Endothelial cell of umbilical vein (primary cell): ENCODE data around the gene CCDC138.

Experiments
- EZH2 ChIP-seq: IDR thresholded peaks from 2 replicates; pipeline ENCODE4 v1.6.1; 2012; ENCODE audit warnings: borderline replicate concordance, low read depth, mild to moderate bottlenecking, moderate library complexity, low read length, inconsistent platforms; ENCODE audit not compliant: severe bottlenecking
- POLR2A ChIP-seq: IDR thresholded peaks from 2 replicates; pipeline ENCODE4 v1.6.1; 2012; ENCODE audit warnings: low read depth, mild to moderate bottlenecking, control low read depth, low read length
- POLR2AphosphoS5 ChIP-seq: IDR thresholded peaks from 2 replicates; pipeline ENCODE4 v1.6.1; 2012; ENCODE audit warnings: low read depth, mild to moderate bottlenecking, control low read depth, low read length, moderate library complexity; ENCODE audit not compliant: insufficient read depth
- TF ChIP-seq, protein P1 (sequence below), 2 donors: IDR thresholded peaks; 1 replicate in 1 of 2; 2 replicates in 1 of 2; pipeline ENCODE4 v1.5.1; 2011; ENCODE audit warnings: low read length in 2 of 2, mild to moderate bottlenecking in 2 of 2, moderate library complexity in 2 of 2, control low read depth in 1 of 2, inconsistent platforms in 1 of 2, low read depth in 1 of 2; ENCODE audit not compliant: insufficient read depth in 1 of 2; ENCODE audit errors: extremely low read depth in 1 of 2
- TF ChIP-seq, protein P2 (sequence below): IDR thresholded peaks from 2 replicates; pipeline ENCODE4 v1.6.1; 2011; ENCODE audit not compliant: insufficient read depth, insufficient read length

DNA sequence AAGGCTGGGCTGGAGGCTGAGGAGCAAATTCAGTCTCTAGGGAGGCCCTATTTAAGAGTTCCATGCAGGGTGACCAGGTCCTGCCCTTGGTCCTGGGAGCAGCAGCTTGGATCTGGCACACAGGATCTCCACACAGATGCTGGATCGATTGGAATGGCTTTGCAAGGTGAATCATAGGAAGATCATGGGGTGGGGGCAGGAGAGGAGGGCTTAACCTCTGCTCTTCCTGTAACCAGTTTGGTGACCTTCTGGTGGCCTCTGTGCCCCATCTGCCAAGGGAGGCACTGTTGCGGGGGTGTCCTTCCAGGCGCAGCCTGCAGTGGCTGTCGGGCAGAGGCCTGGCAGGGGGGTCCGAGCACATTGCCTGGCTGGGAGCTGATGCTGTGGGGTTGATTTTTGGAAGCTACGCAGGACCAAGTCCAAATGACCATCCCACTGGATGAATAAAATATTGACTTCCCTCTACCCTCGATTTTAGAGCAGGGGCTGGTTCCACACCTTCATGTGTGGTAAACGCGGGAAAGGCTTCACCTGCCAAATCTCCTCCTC is 122.8 kb downstream of the CCDC138 start:
- TF ChIP-seq, protein P1, sequence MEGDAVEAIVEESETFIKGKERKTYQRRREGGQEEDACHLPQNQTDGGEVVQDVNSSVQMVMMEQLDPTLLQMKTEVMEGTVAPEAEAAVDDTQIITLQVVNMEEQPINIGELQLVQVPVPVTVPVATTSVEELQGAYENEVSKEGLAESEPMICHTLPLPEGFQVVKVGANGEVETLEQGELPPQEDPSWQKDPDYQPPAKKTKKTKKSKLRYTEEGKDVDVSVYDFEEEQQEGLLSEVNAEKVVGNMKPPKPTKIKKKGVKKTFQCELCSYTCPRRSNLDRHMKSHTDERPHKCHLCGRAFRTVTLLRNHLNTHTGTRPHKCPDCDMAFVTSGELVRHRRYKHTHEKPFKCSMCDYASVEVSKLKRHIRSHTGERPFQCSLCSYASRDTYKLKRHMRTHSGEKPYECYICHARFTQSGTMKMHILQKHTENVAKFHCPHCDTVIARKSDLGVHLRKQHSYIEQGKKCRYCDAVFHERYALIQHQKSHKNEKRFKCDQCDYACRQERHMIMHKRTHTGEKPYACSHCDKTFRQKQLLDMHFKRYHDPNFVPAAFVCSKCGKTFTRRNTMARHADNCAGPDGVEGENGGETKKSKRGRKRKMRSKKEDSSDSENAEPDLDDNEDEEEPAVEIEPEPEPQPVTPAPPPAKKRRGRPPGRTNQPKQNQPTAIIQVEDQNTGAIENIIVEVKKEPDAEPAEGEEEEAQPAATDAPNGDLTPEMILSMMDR (IDR thresholded peaks at IDR 0.05; ENCODE audit: extremely low read depth in 1 of 2, insufficient read depth in 1 of 2, low read depth in 1 of 2, low read length in 2 of 2): no peak
- TF ChIP-seq EZH2 (no peak), POLR2A (no peak), POLR2AphosphoS5 (no peak)
- TF ChIP-seq, protein P2, sequence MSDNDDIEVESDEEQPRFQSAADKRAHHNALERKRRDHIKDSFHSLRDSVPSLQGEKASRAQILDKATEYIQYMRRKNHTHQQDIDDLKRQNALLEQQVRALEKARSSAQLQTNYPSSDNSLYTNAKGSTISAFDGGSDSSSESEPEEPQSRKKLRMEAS: no peak
